K562 (cell line): ENCODE data around the gene E2F1. TPM values are rescaled to one million over a fixed set of nuclear protein-coding genes. Genes with fewer than 3 reads are reported as not detected.

ENCODE experiments used
- CHD1 ChIP-seq: fragments of 200-600 bp; sonication (generic); IDR thresholded peaks from one replicate; pipeline ENCODE4 v1.6.1; 2012; ENCODE audit warnings: mild to moderate bottlenecking, moderate library complexity, low read length, inconsistent platforms
- KDM5B ChIP-seq: fragments of 200-600 bp; sonication (generic); IDR thresholded peaks from 2 replicates; pipeline ENCODE4 v1.6.1; 2012; ENCODE audit warnings: low read depth, mild to moderate bottlenecking, moderate library complexity, low read length, control low read depth, inconsistent platforms; ENCODE audit not compliant: insufficient replicate concordance
- NFATC3 ChIP-seq: fragments of 450-650 bp; IDR thresholded peaks from 2 replicates; pipeline ENCODE4 v1.6.1; 2017; ENCODE audit warnings: mild to moderate bottlenecking
- PHTF2 ChIP-seq: fragments of 250-450 bp; sonication (Bioruptor Pico); IDR thresholded peaks from 2 replicates; pipeline ENCODE4 v1.5.0; 2021; ENCODE audit warnings: mild to moderate bottlenecking
- TEAD1 ChIP-seq, 2 experiments: fragments of 450-650 bp in 1 of 2; sonication (generic) in 1 of 2; formaldehyde crosslinking; IDR thresholded peaks; 2 replicates each; pipeline versions ENCODE4 v1.4.0 to v1.8.0; 2020 to 2022; ENCODE audit warnings: mild to moderate bottlenecking in 2 of 2, missing genetic modification reagents in 1 of 2
- ZKSCAN1 ChIP-seq: fragments of 150-350 bp; IDR thresholded peaks from 2 replicates; pipeline ENCODE4 v1.6.1; 2016; ENCODE audit warnings: low read depth, low read length
- polyA plus RNA-seq, 8 experiments: library from polyadenylated mRNA; depleted of rRNA in 4 of 8; stranded (reverse) in 5 of 8; unstranded in 3 of 8; fragments of >200 nt; fragmentation: Nextera tagmentation in 2 of 8; fragmentation: Illumina TruSeq in 1 of 8; extraction: Ambion mirVana in 2 of 8; extraction: Trizol in 1 of 8; gene quantifications; 2 replicates each; pipeline versions ENCODE4 v1.2.1 to v1.2.3, GENCODE V29; 2011 to 2014; ENCODE audit warnings: inconsistent platforms in 1 of 8, missing spikeins in 1 of 8
- total RNA-seq, 7 experiments: library from RNA; depleted of rRNA in 6 of 7; stranded (reverse); fragments of >200 nt in 6 of 7; fragmentation: Illumina TruSeq in 2 of 7; extraction: Trizol in 2 of 7; gene quantifications; 2 replicates each; pipeline versions ENCODE4 v1.2.1 to v1.2.3, GENCODE V29; 2011 to 2021; ENCODE audit warnings: low replicate concordance in 1 of 7
- TF ChIP-seq, protein P1 (sequence below): fragments of 250-450 bp; sonication (Bioruptor Pico); IDR thresholded peaks from 2 replicates; pipeline ENCODE4 v1.8.0; 2022; ENCODE audit warnings: moderate library complexity, mild to moderate bottlenecking, inconsistent platforms
- TF ChIP-seq, protein P2 (sequence below), 2 experiments: IDR thresholded peaks; 2 replicates each; pipeline ENCODE4 v1.6.1; 2011; ENCODE audit warnings: borderline replicate concordance in 1 of 2, control low read depth in 1 of 2, low read depth in 1 of 2, low read length in 1 of 2, mild to moderate bottlenecking in 1 of 2, mixed read lengths in 1 of 2, moderate library complexity in 1 of 2; ENCODE audit not compliant: insufficient read depth in 1 of 2, insufficient read length in 1 of 2, poor library complexity in 1 of 2, severe bottlenecking in 1 of 2; ENCODE audit errors: extremely low read depth in 1 of 2
- TF ChIP-seq, protein P3 (sequence below): fragments of 150-350 bp; IDR thresholded peaks from 2 replicates; pipeline ENCODE4 v1.6.1; 2014; ENCODE audit warnings: low read depth, mild to moderate bottlenecking, low read length, borderline replicate concordance

The E2F1 gene
- total and polyA plus RNA-seq, 9 of the 15 experiments (the other 6 are each of a cell fraction or from before 2014, with no cell fraction given), result 0.14 to 30.6 (median 13.1) TPM

DNA sequence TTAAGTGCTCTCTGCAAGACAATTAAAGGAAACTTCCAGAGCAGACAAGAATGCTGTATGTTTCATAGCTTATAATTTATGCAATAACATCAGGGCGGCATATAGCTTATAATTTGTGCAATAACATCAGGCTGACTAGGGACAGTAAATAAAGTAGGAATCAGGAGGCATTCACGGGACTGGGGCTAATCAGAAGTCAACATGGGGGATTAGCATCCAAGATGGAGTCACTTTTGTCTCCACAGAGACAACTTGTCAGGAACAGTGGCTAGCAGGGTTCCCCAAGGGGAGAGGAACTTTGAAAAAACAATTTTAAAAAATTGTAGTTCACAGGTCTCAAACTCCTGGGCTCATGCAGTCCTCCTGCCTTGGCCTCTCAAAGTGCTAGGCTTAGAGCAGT lies 42.3 kb upstream of the E2F1 start (continued):
- TF ChIP-seq KDM5B (no peak), ZKSCAN1 (no peak), PHTF2 (CRISPR knock-in tag) (no peak), TEAD1 (CRISPR knock-in tag; IDR thresholded peaks at IDR 0.05) (peak in 1 of 2 experiments; percentile 52; a peak in 1 of 4 replicates), NFATC3 (no peak), CHD1 (no peak)
- TF ChIP-seq, protein P1, sequence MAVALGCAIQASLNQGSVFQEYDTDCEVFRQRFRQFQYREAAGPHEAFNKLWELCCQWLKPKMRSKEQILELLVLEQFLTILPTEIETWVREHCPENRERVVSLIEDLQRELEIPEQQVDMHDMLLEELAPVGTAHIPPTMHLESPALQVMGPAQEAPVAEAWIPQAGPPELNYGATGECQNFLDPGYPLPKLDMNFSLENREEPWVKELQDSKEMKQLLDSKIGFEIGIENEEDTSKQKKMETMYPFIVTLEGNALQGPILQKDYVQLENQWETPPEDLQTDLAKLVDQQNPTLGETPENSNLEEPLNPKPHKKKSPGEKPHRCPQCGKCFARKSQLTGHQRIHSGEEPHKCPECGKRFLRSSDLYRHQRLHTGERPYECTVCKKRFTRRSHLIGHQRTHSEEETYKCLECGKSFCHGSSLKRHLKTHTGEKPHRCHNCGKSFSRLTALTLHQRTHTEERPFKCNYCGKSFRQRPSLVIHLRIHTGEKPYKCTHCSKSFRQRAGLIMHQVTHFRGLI (CRISPR knock-in tag), result no peak
- TF ChIP-seq, protein P2, sequence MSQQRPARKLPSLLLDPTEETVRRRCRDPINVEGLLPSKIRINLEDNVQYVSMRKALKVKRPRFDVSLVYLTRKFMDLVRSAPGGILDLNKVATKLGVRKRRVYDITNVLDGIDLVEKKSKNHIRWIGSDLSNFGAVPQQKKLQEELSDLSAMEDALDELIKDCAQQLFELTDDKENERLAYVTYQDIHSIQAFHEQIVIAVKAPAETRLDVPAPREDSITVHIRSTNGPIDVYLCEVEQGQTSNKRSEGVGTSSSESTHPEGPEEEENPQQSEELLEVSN (IDR thresholded peaks at IDR 0.05; ENCODE audit: borderline replicate concordance in 1 of 2, extremely low read depth in 1 of 2, insufficient read depth in 1 of 2, insufficient read length in 1 of 2, low read depth in 1 of 2, low read length in 1 of 2, poor library complexity in 1 of 2, severe bottlenecking in 1 of 2), result no peak
- TF ChIP-seq, protein P3, sequence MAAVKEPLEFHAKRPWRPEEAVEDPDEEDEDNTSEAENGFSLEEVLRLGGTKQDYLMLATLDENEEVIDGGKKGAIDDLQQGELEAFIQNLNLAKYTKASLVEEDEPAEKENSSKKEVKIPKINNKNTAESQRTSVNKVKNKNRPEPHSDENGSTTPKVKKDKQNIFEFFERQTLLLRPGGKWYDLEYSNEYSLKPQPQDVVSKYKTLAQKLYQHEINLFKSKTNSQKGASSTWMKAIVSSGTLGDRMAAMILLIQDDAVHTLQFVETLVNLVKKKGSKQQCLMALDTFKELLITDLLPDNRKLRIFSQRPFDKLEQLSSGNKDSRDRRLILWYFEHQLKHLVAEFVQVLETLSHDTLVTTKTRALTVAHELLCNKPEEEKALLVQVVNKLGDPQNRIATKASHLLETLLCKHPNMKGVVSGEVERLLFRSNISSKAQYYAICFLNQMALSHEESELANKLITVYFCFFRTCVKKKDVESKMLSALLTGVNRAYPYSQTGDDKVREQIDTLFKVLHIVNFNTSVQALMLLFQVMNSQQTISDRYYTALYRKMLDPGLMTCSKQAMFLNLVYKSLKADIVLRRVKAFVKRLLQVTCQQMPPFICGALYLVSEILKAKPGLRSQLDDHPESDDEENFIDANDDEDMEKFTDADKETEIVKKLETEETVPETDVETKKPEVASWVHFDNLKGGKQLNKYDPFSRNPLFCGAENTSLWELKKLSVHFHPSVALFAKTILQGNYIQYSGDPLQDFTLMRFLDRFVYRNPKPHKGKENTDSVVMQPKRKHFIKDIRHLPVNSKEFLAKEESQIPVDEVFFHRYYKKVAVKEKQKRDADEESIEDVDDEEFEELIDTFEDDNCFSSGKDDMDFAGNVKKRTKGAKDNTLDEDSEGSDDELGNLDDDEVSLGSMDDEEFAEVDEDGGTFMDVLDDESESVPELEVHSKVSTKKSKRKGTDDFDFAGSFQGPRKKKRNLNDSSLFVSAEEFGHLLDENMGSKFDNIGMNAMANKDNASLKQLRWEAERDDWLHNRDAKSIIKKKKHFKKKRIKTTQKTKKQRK, result no peak
- TF ChIP-seq, all 486 proteins: peak for 4
